A549 (cell line): ENCODE data around the gene GPR158.

ENCODE experiments used
- CBX2 ChIP-seq: fragments of 200-600 bp; sonication (generic); IDR thresholded peaks from 2 replicates; pipeline ENCODE4 v1.6.1; 2016; ENCODE audit warnings: low read depth, mild to moderate bottlenecking, borderline replicate concordance
- CTCF ChIP-seq: fragments of >200 bp; sonication (Bioruptor Twin); formaldehyde crosslinking; IDR thresholded peaks from 3 replicates; pipeline ENCODE4 v1.5.1; 2016
- ELK1 ChIP-seq: fragments of 150-350 bp; IDR thresholded peaks from 2 replicates; pipeline ENCODE4 v1.6.1; 2014; ENCODE audit warnings: low read depth, mild to moderate bottlenecking, low read length
- EP300 ChIP-seq, 2 experiments: fragments of >200 bp; sonication (Bioruptor Twin); formaldehyde crosslinking; IDR thresholded peaks; 2 replicates in 1 of 2; 3 replicates in 1 of 2; pipeline ENCODE4 v1.6.1; 2016 to 2017
- KDM1A ChIP-seq: fragments of 200-600 bp; sonication (generic); IDR thresholded peaks from 2 replicates; pipeline ENCODE4 v1.6.1; 2016; ENCODE audit warnings: low read depth, mild to moderate bottlenecking
- PBX3 ChIP-seq: IDR thresholded peaks from 2 replicates; pipeline ENCODE4 v1.6.1; 2012
- POLR2A ChIP-seq: IDR thresholded peaks from 2 replicates; pipeline ENCODE4 v1.6.1; 2012; ENCODE audit warnings: mild to moderate bottlenecking, low read length
- RCOR1 ChIP-seq: fragments of 150-350 bp; IDR thresholded peaks from 2 replicates; pipeline ENCODE4 v1.6.1; 2014; ENCODE audit warnings: antibody characterized with exemption, low read length, low read depth
- USF2 ChIP-seq: fragments of 450-650 bp; IDR thresholded peaks from 2 replicates; pipeline ENCODE4 v1.6.1; 2014; ENCODE audit warnings: antibody characterized with exemption

- TF ChIP-seq CTCF (no peak), EP300 (IDR thresholded peaks at IDR 0.05) (no peak), PBX3 (no peak), RCOR1 (no peak), ELK1 (no peak), KDM1A (no peak), POLR2A (no peak), USF2 (no peak), CBX2 (no peak)
Observed at GRCh38 chr10:25502453-25502852, 327.7 kb downstream of the GPR158 start.
